ENCODE data around the gene KIF2A. TPM values are rescaled to one million over a fixed set of nuclear protein-coding genes. Genes with fewer than 3 reads are reported as not detected.
A peak's percentile ranks its signal among the peaks of the same experiment; 100 is the strongest.

KIF2A gene
- total and polyA plus RNA-seq, 9 of the 15 experiments (the other 6 are each of a cell fraction or from before 2014, with no cell fraction given) = 42.6 to 126 (median 77.6) TPM

GRCh38 chr5:62412549-62413329, 106.7 kb downstream of the KIF2A start, which contains the start of gene IPO11 (continued):
- TF ChIP-seq HINFP (tag; conservative IDR thresholded peaks at IDR 0.05; ENCODE audit: low read depth) = no peak
- TF ChIP-seq CBFB (CRISPR knock-in tag; IDR thresholded peaks at IDR 0.05) = no peak
- no peak for TF ChIP-seq TFE3 (CRISPR knock-in tag; IDR thresholded peaks at IDR 0.05)
- peak; percentile 63; the same call in 1 of the 2 replicates for TF ChIP-seq SAFB (IDR thresholded peaks at IDR 0.05; ENCODE audit: borderline replicate concordance, low read depth, low read length)
- no peak for TF ChIP-seq NEUROD1 (IDR thresholded peaks at IDR 0.05; ENCODE audit: borderline replicate concordance, low read depth, low read length, partially characterized antibody)
- 0 out of 2 replicates have a peak, but pooled peaks have one; percentile 42 for TF ChIP-seq RBM14 (IDR thresholded peaks at IDR 0.05; ENCODE audit: borderline replicate concordance, insufficient read depth, low read depth, low read length)
- no peak for TF ChIP-seq HMGN3 (IDR thresholded peaks at IDR 0.05; ENCODE audit: borderline replicate concordance, extremely low read depth, insufficient read length, low read depth, low read length)
- no peak for TF ChIP-seq BCLAF1 (IDR thresholded peaks at IDR 0.05; ENCODE audit: borderline replicate concordance in 1 of 2, control insufficient read depth in 1 of 2, low read depth in 2 of 2, low read length in 1 of 2)
- no peak for TF ChIP-seq NFE2L1 (tag; IDR thresholded peaks at IDR 0.05; ENCODE audit: borderline replicate concordance, low read depth)
- TF ChIP-seq NFRKB (IDR thresholded peaks at IDR 0.05; ENCODE audit: low read depth) = peak; percentile 95
- TF ChIP-seq SUPT5H (IDR thresholded peaks at IDR 0.05) = peak; percentile 93
- TF ChIP-seq LCOR (CRISPR knock-in tag; IDR thresholded peaks at IDR 0.05) = no peak
- no peak for TF ChIP-seq NUFIP1 (IDR thresholded peaks at IDR 0.05; ENCODE audit: partially characterized antibody)
- TF ChIP-seq SAP30 (IDR thresholded peaks at IDR 0.05; ENCODE audit: borderline replicate concordance, insufficient read depth, low read depth, low read length, poor library complexity, severe bottlenecking) = peak; percentile 94
- TF ChIP-seq ZNF395 (CRISPR knock-in tag; IDR thresholded peaks at IDR 0.05) = no peak
